Activated CD4-positive, CD25-positive, alpha-beta regulatory T cell (primary cell): Measurements from ENCODE around the gene VPS9D1.

ENCODE experiments used
- DNase-seq, 4 experiments: peaks; one replicate each; lab custom pipeline; 2025; lab: John Stamatoyannopoulos, UW

Gene VPS9D1

DNA sequence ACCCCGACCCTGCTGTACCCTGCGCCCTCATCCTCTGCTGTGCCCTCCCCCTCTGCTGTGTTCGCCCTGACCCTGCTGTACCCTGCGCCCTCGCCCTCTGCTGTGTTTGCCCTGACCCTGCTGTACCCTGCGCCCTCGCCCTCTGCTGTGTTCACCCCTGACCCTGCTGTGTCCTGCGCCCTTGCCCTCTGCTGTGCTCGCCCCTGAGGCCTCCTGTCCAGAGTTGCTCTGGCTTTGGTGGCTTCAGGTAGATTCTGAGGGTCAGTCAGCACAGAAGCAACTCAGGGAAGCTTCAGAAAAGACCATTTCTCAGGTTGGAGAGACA is 12.2 kb upstream of the VPS9D1 start:
- no peak for DNase-seq

- no peak for DNase-seq
These were observed 11.6 kb upstream of the VPS9D1 start for GRCh38 chr16:89732142-89732917.

GRCh38 chr16:89730610-89731234 is 10.0 kb upstream of the VPS9D1 start:
- no peak for DNase-seq

- no peak for DNase-seq
These were observed 9.3 kb upstream of the VPS9D1 start for GRCh38 chr16:89729863-89730593.

DNA sequence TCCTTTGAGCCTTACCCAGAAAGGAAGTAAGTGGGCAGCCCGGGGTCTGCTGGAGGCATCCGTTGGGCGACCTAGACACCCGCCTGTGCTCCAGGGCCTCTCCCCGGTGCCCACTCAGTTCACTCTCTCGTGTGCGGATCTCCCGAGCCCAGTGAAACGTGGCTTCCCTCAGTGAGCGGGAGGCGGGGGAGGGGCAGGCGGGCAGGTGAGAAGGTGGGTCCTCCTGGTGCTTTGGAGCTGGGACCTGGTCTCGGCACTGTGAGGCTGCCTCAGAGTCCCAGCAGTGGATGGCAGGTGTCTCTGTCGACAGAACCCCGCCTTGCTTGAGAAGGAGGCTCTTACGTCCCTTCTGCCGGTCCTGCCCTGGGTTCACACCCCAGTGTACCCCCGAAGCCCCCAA is 8.6 kb upstream of the VPS9D1 start:
- no peak for DNase-seq

- DNase-seq, result no peak
These were observed 6.9 kb upstream of the VPS9D1 start for GRCh38 chr16:89727406-89728120.

- DNase-seq, result peak in 3 of 4 experiments; percentile 37 to 61 (median 56)
These were observed 2.9 kb upstream of the VPS9D1 start for GRCh38 chr16:89723279-89724250.

GRCh38 chr16:89722392-89723278 is 1.9 kb upstream of the VPS9D1 start:
- peak in 3 of 4 experiments; percentile 29 to 75 (median 50) for DNase-seq

- peak; percentile 49 to 88 (median 70) for DNase-seq
These were observed 1.1 kb upstream of the VPS9D1 start for GRCh38 chr16:89721546-89722391.

- no peak for DNase-seq
These were observed 216 bp downstream of the VPS9D1 start for GRCh38 chr16:89720551-89720812.

GRCh38 chr16:89717688-89718505 is 2.8 kb downstream of the VPS9D1 start:
- no peak for DNase-seq

GRCh38 chr16:89716916-89717687 is 3.6 kb downstream of the VPS9D1 start:
- no peak for DNase-seq

DNA sequence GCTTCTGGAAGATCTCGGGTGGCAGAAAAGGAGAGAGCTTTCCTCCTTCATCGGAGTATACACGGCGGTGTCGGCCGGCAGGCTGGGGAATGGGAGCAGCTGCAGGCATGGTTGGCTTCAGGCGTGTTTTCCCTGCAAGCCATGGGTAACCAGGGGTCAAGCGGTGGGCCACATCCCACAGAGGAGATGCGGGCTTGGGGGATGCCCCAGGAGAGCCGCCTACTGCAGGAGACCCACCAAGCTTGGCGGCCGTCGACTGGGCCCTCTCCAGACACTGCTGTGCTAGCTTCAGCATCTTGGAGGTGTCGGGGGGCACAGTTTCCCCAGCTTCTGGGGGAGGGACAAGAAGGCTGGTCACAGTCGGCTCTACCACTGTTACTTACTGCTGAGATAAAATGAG is 4.2 kb downstream of the VPS9D1 start:
- DNase-seq, result no peak

DNA sequence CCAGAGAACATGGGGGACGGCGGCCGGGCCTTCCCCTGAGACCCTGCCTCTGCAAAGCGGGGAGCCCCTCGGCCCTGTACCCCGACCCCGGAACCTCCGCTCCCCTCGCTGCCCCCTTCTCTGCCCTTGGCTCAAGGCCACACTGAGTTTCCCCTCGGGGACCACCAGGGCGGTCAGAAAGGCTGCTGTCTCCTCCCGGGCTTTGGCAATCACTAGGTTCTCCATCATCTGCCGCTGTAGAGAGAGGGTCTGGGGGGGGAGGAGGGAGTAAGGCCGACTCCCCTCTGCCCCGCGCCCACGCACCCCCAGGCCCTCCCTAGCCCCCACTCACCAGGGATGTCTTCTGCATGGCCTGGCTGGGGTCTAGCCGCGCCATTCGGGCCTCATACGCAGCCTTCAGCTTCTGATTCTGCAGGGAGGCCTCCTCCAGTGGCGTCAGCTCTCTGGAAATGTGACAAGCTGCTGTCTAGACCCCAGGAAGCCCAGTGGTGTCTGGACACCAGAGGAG is 8.4 kb downstream of the VPS9D1 start:
- no peak for DNase-seq

- peak; percentile 40 to 68 (median 58) for DNase-seq
These were observed 9.0 kb downstream of the VPS9D1 start for GRCh38 chr16:89711601-89712273.

DNA sequence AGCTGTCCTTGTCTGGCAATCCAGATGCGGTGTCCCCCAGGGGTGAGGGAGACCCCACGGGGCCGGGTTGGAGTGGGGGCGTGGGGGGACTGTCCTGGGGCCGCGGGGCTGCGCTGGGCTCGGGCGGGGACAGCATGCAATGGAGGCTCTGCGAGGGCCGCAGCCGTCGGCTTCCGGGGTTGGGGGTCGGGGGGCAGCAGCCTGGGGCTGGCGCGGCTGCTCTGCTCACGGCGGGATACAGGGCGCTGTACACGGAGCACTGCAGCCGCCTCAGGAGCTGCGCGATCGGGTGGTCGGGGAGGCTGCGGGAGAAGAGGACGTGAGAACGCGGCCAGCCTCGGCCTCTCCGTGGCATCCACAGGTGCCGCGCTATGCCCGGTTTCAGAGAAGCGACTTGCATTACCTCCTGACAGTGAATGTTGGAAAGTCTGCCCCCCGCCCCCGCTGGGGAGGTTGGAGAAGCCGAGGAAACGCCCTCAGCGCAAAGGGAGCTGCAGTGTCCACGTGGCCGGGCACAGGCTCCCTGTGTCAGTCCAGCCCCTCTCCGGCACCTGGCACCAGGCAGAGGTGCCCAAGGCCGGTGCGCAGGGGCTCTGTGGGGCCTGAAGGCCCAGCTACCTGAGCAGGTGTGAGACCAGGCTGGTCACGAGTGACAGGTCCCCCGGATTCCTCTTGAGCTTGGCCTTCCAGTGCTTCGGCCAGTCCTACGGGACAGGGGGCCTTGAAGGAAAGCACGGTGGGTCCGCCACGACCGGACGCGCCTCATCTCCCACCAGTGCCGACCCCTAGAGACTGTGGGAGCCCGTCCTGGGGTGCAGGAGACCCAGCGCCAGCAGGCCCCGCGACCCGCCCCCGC is 9.8 kb downstream of the VPS9D1 start:
- DNase-seq, result no peak
